Ascending aorta (tissue), 2 donors: Measurements from ENCODE around the gene NRAP. TPM values are rescaled to one million over a fixed set of nuclear protein-coding genes. Genes with fewer than 3 reads are reported as not detected.

Experiments
- DNase-seq, 2 donors: peaks; one replicate each; pipeline ENCODE4 v3.0.0-alpha.2; 2019; ENCODE audit warnings: low spot score in 2 of 2
- H3K27ac ChIP-seq, 2 donors: fragments of 200-600 bp; sonication (generic); one replicate each; pipeline ENCODE4 v1.5.1; 2016 to 2017; ENCODE audit warnings: mild to moderate bottlenecking in 1 of 2
- H3K27me3 ChIP-seq: fragments of 200-600 bp; sonication (generic); one replicate; pipeline ENCODE4 v1.5.1; 2017
- H3K36me3 ChIP-seq, 2 donors: fragments of 200-600 bp; sonication (generic); one replicate each; pipeline ENCODE4 v1.5.1; 2016
- H3K4me1 ChIP-seq, 2 donors: fragments of 200-600 bp; sonication (generic); one replicate each; pipeline ENCODE4 v1.5.1; 2016 to 2017; ENCODE audit warnings: mild to moderate bottlenecking in 1 of 2
- H3K4me3 ChIP-seq, 2 donors: fragments of 200-600 bp; sonication (generic); one replicate each; pipeline ENCODE4 v1.5.1; 2016 to 2017; ENCODE audit warnings: mild to moderate bottlenecking in 1 of 2
- H3K9me3 ChIP-seq, 2 donors: fragments of 200-600 bp; sonication (generic); one replicate each; pipeline ENCODE4 v1.5.1; 2016
- CTCF ChIP-seq, 3 experiments: fragments of 200-600 bp in 2 of 3; fragments of 450-650 bp in 1 of 3; sonication (generic) in 2 of 3; IDR thresholded peaks; one replicate each; pipeline ENCODE4 v1.5.1; 2016 to 2019; ENCODE audit warnings: antibody characterized with exemption in 3 of 3, mild to moderate bottlenecking in 1 of 3, moderate library complexity in 1 of 3
- intact Hi-C: fragments of 100-400 bp; cut with DNase I; formaldehyde crosslinking; loops from one replicate; pipeline ENCODE4 v1.15.1; 2023
- total RNA-seq: library from RNA; depleted of rRNA; stranded (reverse); fragments of >200 nt; gene quantifications from one replicate; pipeline ENCODE4 v1.1.0, GENCODE V29; 2016

Gene NRAP
- total RNA-seq, 1 donor from 2014 or later: not detected

GRCh38 chr10:113612154-113612553 lies 51.7 kb downstream of the NRAP start:
- Histone ChIP-seq H3K27ac (no peak overlapping the region), H3K27me3 (no peaks in the 10 kb centered on the region), H3K4me3 (no peak overlapping the region), H3K9me3 (no peaks in the 10 kb centered on the region), H3K36me3 (no peaks in the 10 kb centered on the region), H3K4me1 (no peaks in the 10 kb centered on the region)
- no peak for TF ChIP-seq CTCF (IDR thresholded peaks at IDR 0.05)
- intact Hi-C loops: no loop called here
- DNase-seq: no peak

GRCh38 chr10:113610631-113611601 lies 52.9 kb downstream of the NRAP start:
- intact Hi-C loops: no loop called here
- Histone ChIP-seq H3K27me3 (no peaks in the 10 kb centered on the region), H3K27ac (no peak overlapping the region), H3K36me3 (no peaks in the 10 kb centered on the region), H3K4me1 (no peaks in the 10 kb centered on the region), H3K4me3 (no peak overlapping the region), H3K9me3 (no peaks in the 10 kb centered on the region)
- TF ChIP-seq CTCF (IDR thresholded peaks at IDR 0.05): no peak
- no peak for DNase-seq

- H3K36me3 ChIP-seq: no peaks in the 10 kb centered on the region
- no peak overlapping the region for H3K27ac ChIP-seq
- no peaks in the 10 kb centered on the region for H3K27me3 ChIP-seq
- H3K9me3 ChIP-seq: no peaks in the 10 kb centered on the region
- no peak for DNase-seq
- intact Hi-C loops: no loop called here
- no peak overlapping the region for H3K4me3 ChIP-seq
- H3K4me1 ChIP-seq: no peaks in the 10 kb centered on the region
- TF ChIP-seq CTCF (IDR thresholded peaks at IDR 0.05): no peak
These were observed 54.1 kb downstream of the NRAP start for GRCh38 chr10:113609704-113610108.

GRCh38 chr10:113605268-113605978 lies 58.4 kb downstream of the NRAP start:
- Histone ChIP-seq H3K4me3 (no peak overlapping the region), H3K27ac (no peak overlapping the region), H3K9me3 (no peaks in the 10 kb centered on the region), H3K27me3 (no peaks in the 10 kb centered on the region), H3K36me3 (no peaks in the 10 kb centered on the region), H3K4me1 (no peaks in the 10 kb centered on the region)
- TF ChIP-seq CTCF (IDR thresholded peaks at IDR 0.05): no peak
- intact Hi-C loops: no loop called here
- no peak for DNase-seq

- Histone ChIP-seq H3K36me3 (no peaks in the 10 kb centered on the region), H3K9me3 (no peaks in the 10 kb centered on the region), H3K27ac (no peak overlapping the region), H3K27me3 (no peaks in the 10 kb centered on the region), H3K4me3 (no peak overlapping the region), H3K4me1 (no peaks in the 10 kb centered on the region)
- intact Hi-C loops: no loop called here
- DNase-seq: no peak
- no peak for TF ChIP-seq CTCF (IDR thresholded peaks at IDR 0.05)
These were observed 59.3 kb downstream of the NRAP start for GRCh38 chr10:113604572-113604971.
